ENCODE data around the gene CHL1.

- TF ChIP-seq CTCF (IDR thresholded peaks at IDR 0.05; ENCODE audit: low read length) (no peak), EZH2phosphoT487 (IDR thresholded peaks at IDR 0.05; ENCODE audit: low read length) (no peak)
Observed at GRCh38 chr3:335240-335639, 138.7 kb downstream of the CHL1 start.

All from MM.1S (cell line).